Peyer's patch (tissue), 4 donors: ENCODE data around the gene SUPT3H.

Source experiments
- POLR2A ChIP-seq, 2 donors: fragments of 450-650 bp; IDR thresholded peaks; one replicate each; pipeline ENCODE4 v1.5.1; 2017; ENCODE audit warnings: antibody characterized with exemption in 2 of 2, mild to moderate bottlenecking in 2 of 2, moderate library complexity in 2 of 2
- TF ChIP-seq, protein P1 (sequence below), 6 experiments: fragments of 450-650 bp in 4 of 6; fragments of 200-600 bp in 2 of 6; sonication (generic) in 1 of 6; IDR thresholded peaks; one replicate each; pipeline ENCODE4 v1.5.1; 2017 to 2019; ENCODE audit warnings: antibody characterized with exemption in 6 of 6, mild to moderate bottlenecking in 3 of 6, moderate library complexity in 1 of 6

DNA sequence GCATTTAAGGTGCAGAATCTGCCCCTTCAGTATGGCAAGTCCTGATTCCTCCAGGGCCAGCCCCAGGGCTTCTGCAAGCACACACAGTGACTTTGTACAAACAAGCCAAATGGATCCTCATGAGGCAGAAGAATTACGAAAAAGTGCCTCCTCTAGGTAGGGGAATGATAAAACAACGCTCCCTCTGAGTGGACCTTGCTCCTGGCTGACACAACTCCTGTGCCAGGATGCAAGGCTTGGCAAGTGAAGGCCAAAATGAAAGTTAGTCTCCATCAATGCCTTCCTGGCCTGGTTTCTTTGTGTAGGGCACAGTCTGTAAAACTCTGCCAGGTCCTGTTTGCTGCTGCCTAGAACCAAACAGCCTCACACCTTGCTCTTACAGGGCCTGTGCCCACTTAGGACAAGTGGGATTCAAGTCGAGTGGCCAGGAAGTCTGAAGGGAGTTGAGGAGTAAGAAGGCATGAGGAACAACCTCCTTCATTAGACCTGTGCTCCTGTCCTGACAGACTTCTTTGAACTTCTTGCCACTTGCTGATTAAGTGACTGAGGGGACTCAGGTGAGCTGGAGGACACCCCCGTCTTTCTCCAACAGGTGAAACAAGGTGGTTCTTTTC is 573.1 kb downstream of the SUPT3H start:
- TF ChIP-seq, protein P1, sequence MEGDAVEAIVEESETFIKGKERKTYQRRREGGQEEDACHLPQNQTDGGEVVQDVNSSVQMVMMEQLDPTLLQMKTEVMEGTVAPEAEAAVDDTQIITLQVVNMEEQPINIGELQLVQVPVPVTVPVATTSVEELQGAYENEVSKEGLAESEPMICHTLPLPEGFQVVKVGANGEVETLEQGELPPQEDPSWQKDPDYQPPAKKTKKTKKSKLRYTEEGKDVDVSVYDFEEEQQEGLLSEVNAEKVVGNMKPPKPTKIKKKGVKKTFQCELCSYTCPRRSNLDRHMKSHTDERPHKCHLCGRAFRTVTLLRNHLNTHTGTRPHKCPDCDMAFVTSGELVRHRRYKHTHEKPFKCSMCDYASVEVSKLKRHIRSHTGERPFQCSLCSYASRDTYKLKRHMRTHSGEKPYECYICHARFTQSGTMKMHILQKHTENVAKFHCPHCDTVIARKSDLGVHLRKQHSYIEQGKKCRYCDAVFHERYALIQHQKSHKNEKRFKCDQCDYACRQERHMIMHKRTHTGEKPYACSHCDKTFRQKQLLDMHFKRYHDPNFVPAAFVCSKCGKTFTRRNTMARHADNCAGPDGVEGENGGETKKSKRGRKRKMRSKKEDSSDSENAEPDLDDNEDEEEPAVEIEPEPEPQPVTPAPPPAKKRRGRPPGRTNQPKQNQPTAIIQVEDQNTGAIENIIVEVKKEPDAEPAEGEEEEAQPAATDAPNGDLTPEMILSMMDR (IDR thresholded peaks at IDR 0.05) = no peak
- no peak for TF ChIP-seq POLR2A (IDR thresholded peaks at IDR 0.05)
